ENCODE results near the gene RPL26.
A peak's percentile ranks its signal among the peaks of the same experiment; 100 is the strongest.
"Not testable (repeated sequence)": the region's sequence is repeated elsewhere in the genome, so short reads cannot be mapped to it uniquely, and the experiment has no call there.

RPL26 gene

GRCh38 chr17:8362651-8363332 is 20.2 kb downstream of the RPL26 start:
- H3K4me1 ChIP-seq (ENCODE audit: control insufficient read depth, insufficient read depth, low read length): peaks cover 20% of the 10 kb centered on the region
- no peak overlapping the region for H3K27ac ChIP-seq (ENCODE audit: low read depth, low read length)
- no peak overlapping the region for H3K9ac ChIP-seq (ENCODE audit: low read depth, low read length)

GRCh38 chr17:8360751-8361150 is 22.2 kb downstream of the RPL26 start:
- no peak overlapping the region for H3K4me3 ChIP-seq (ENCODE audit: low read depth, low read length)
- H3K36me3 ChIP-seq (ENCODE audit: control insufficient read depth, insufficient read depth, low read length): no peaks in the 10 kb centered on the region
- peak overlapping the region; percentile 82 for H3K27ac ChIP-seq (ENCODE audit: low read depth, low read length)

More at GRCh38 chr17:8362651-8363332, 20.2 kb downstream of the RPL26 start:
- H3K9me3 ChIP-seq (ENCODE audit: control insufficient read depth, insufficient read depth, low read length): no peaks in the 10 kb centered on the region
- H3K27me3 ChIP-seq (ENCODE audit: control insufficient read depth, insufficient read depth, low read length): no peaks in the 10 kb centered on the region
- no peaks in the 10 kb centered on the region for H3K36me3 ChIP-seq (ENCODE audit: control insufficient read depth, insufficient read depth, low read length)
- H3K4me3 ChIP-seq (ENCODE audit: low read depth, low read length): no peak overlapping the region

GRCh38 chr17:8360260-8360659 is 22.7 kb downstream of the RPL26 start:
- Histone ChIP-seq H3K27me3 (ENCODE audit: control insufficient read depth, insufficient read depth, low read length) (no peaks in the 10 kb centered on the region), H3K9me3 (ENCODE audit: control insufficient read depth, insufficient read depth, low read length) (no peaks in the 10 kb centered on the region), H3K27ac (ENCODE audit: low read depth, low read length) (peak overlapping the region; percentile 82), H3K4me1 (ENCODE audit: control insufficient read depth, insufficient read depth, low read length) (peaks cover 20% of the 10 kb centered on the region), H3K9ac (ENCODE audit: low read depth, low read length) (no peak overlapping the region), H3K4me3 (ENCODE audit: low read depth, low read length) (no peak overlapping the region), H3K36me3 (ENCODE audit: control insufficient read depth, insufficient read depth, low read length) (no peaks in the 10 kb centered on the region)

More at GRCh38 chr17:8360751-8361150, 22.2 kb downstream of the RPL26 start:
- peaks cover 20% of the 10 kb centered on the region for H3K4me1 ChIP-seq (ENCODE audit: control insufficient read depth, insufficient read depth, low read length)
- H3K9ac ChIP-seq (ENCODE audit: low read depth, low read length): no peak overlapping the region
- no peaks in the 10 kb centered on the region for H3K27me3 ChIP-seq (ENCODE audit: control insufficient read depth, insufficient read depth, low read length)
- no peaks in the 10 kb centered on the region for H3K9me3 ChIP-seq (ENCODE audit: control insufficient read depth, insufficient read depth, low read length)

GRCh38 chr17:8359769-8360168 is 23.2 kb downstream of the RPL26 start:
- Histone ChIP-seq H3K9ac (ENCODE audit: low read depth, low read length) (no peak overlapping the region), H3K36me3 (ENCODE audit: control insufficient read depth, insufficient read depth, low read length) (no peaks in the 10 kb centered on the region), H3K4me1 (ENCODE audit: control insufficient read depth, insufficient read depth, low read length) (peaks cover 20% of the 10 kb centered on the region), H3K9me3 (ENCODE audit: control insufficient read depth, insufficient read depth, low read length) (no peaks in the 10 kb centered on the region), H3K27me3 (ENCODE audit: control insufficient read depth, insufficient read depth, low read length) (no peaks in the 10 kb centered on the region), H3K27ac (ENCODE audit: low read depth, low read length) (peak overlapping the region; percentile 82), H3K4me3 (ENCODE audit: low read depth, low read length) (no peak overlapping the region)

GRCh38 chr17:8357910-8358309 is 25.1 kb downstream of the RPL26 start:
- Histone ChIP-seq H3K36me3 (ENCODE audit: control insufficient read depth, insufficient read depth, low read length) (no peaks in the 10 kb centered on the region), H3K27me3 (ENCODE audit: control insufficient read depth, insufficient read depth, low read length) (no peaks in the 10 kb centered on the region), H3K9me3 (ENCODE audit: control insufficient read depth, insufficient read depth, low read length) (no peaks in the 10 kb centered on the region), H3K4me1 (ENCODE audit: control insufficient read depth, insufficient read depth, low read length) (peaks cover 20% of the 10 kb centered on the region), H3K27ac (ENCODE audit: low read depth, low read length) (no peak overlapping the region), H3K9ac (ENCODE audit: low read depth, low read length) (no peak overlapping the region), H3K4me3 (ENCODE audit: low read depth, low read length) (no peak overlapping the region)

GRCh38 chr17:8354236-8354635 is 28.8 kb downstream of the RPL26 start:
- no peaks in the 10 kb centered on the region for H3K27me3 ChIP-seq (ENCODE audit: control insufficient read depth, insufficient read depth, low read length)
- no peak overlapping the region for H3K9ac ChIP-seq (ENCODE audit: low read depth, low read length)
- no peaks in the 10 kb centered on the region for H3K9me3 ChIP-seq (ENCODE audit: control insufficient read depth, insufficient read depth, low read length)
- H3K4me3 ChIP-seq (ENCODE audit: low read depth, low read length): no peak overlapping the region
- no peak overlapping the region for H3K27ac ChIP-seq (ENCODE audit: low read depth, low read length)
- H3K4me1 ChIP-seq (ENCODE audit: control insufficient read depth, insufficient read depth, low read length): peaks cover under 1% of the 10 kb centered on the region; the same call in 1 of the 2 replicates
- no peaks in the 10 kb centered on the region for H3K36me3 ChIP-seq (ENCODE audit: control insufficient read depth, insufficient read depth, low read length)

GRCh38 chr17:8353736-8354135 is 29.3 kb downstream of the RPL26 start:
- Histone ChIP-seq H3K27ac (ENCODE audit: low read depth, low read length) (no peak overlapping the region), H3K9ac (ENCODE audit: low read depth, low read length) (no peak overlapping the region), H3K4me3 (ENCODE audit: low read depth, low read length) (no peak overlapping the region), H3K9me3 (ENCODE audit: control insufficient read depth, insufficient read depth, low read length) (no peaks in the 10 kb centered on the region), H3K4me1 (ENCODE audit: control insufficient read depth, insufficient read depth, low read length) (no peaks in the 10 kb centered on the region), H3K27me3 (ENCODE audit: control insufficient read depth, insufficient read depth, low read length) (no peaks in the 10 kb centered on the region), H3K36me3 (ENCODE audit: control insufficient read depth, insufficient read depth, low read length) (no peaks in the 10 kb centered on the region)

GRCh38 chr17:8350339-8350738 is 32.7 kb downstream of the RPL26 start:
- Histone ChIP-seq H3K27ac (ENCODE audit: low read depth, low read length) (no peak overlapping the region), H3K36me3 (ENCODE audit: control insufficient read depth, insufficient read depth, low read length) (no peaks in the 10 kb centered on the region), H3K9ac (ENCODE audit: low read depth, low read length) (no peak overlapping the region), H3K4me1 (ENCODE audit: control insufficient read depth, insufficient read depth, low read length) (no peaks in the 10 kb centered on the region), H3K4me3 (ENCODE audit: low read depth, low read length) (no peak overlapping the region), H3K9me3 (ENCODE audit: control insufficient read depth, insufficient read depth, low read length) (no peaks in the 10 kb centered on the region), H3K27me3 (ENCODE audit: control insufficient read depth, insufficient read depth, low read length) (no peaks in the 10 kb centered on the region)

GRCh38 chr17:8347001-8347400 is 36.0 kb downstream of the RPL26 start:
- H3K9me3 ChIP-seq (ENCODE audit: control insufficient read depth, insufficient read depth, low read length); H3K27ac ChIP-seq (ENCODE audit: low read depth, low read length); H3K4me3 ChIP-seq (ENCODE audit: low read depth, low read length): not testable (repeated sequence)

GRCh38 chr17:8345951-8346665 is 36.9 kb downstream of the RPL26 start:
- Histone ChIP-seq H3K9ac (ENCODE audit: low read depth, low read length) (no peak overlapping the region), H3K27me3 (ENCODE audit: control insufficient read depth, insufficient read depth, low read length) (no peaks in the 10 kb centered on the region), H3K4me3 (ENCODE audit: low read depth, low read length) (no peak overlapping the region), H3K9me3 (ENCODE audit: control insufficient read depth, insufficient read depth, low read length) (no peaks in the 10 kb centered on the region), H3K4me1 (ENCODE audit: control insufficient read depth, insufficient read depth, low read length) (peaks cover 9% of the 10 kb centered on the region), H3K27ac (ENCODE audit: low read depth, low read length) (no peak overlapping the region), H3K36me3 (ENCODE audit: control insufficient read depth, insufficient read depth, low read length) (no peaks in the 10 kb centered on the region)

More at GRCh38 chr17:8347001-8347400, 36.0 kb downstream of the RPL26 start:
- not testable (repeated sequence) for H3K27me3 ChIP-seq (ENCODE audit: control insufficient read depth, insufficient read depth, low read length); H3K4me1 ChIP-seq (ENCODE audit: control insufficient read depth, insufficient read depth, low read length); H3K9ac ChIP-seq (ENCODE audit: low read depth, low read length); H3K36me3 ChIP-seq (ENCODE audit: control insufficient read depth, insufficient read depth, low read length)

- H3K27ac ChIP-seq (ENCODE audit: low read depth, low read length): no peak overlapping the region
- no peak overlapping the region for H3K4me3 ChIP-seq (ENCODE audit: low read depth, low read length)
- H3K9me3 ChIP-seq (ENCODE audit: control insufficient read depth, insufficient read depth, low read length): no peaks in the 10 kb centered on the region
- no peaks in the 10 kb centered on the region for H3K36me3 ChIP-seq (ENCODE audit: control insufficient read depth, insufficient read depth, low read length)
- peaks cover 10% of the 10 kb centered on the region for H3K4me1 ChIP-seq (ENCODE audit: control insufficient read depth, insufficient read depth, low read length)
- H3K9ac ChIP-seq (ENCODE audit: low read depth, low read length): no peak overlapping the region
- no peaks in the 10 kb centered on the region for H3K27me3 ChIP-seq (ENCODE audit: control insufficient read depth, insufficient read depth, low read length)
These were observed 37.8 kb downstream of the RPL26 start for GRCh38 chr17:8345052-8345690.

All from HUES48 (cell line).